Mammary epithelial cell (primary cell): Measurements from ENCODE around the gene KAT6B.

ENCODE experiments used
- EZH2 ChIP-seq: IDR thresholded peaks from 2 replicates; pipeline ENCODE4 v1.6.1; 2012; ENCODE audit warnings: low read length, inconsistent platforms, borderline replicate concordance
- TF ChIP-seq, protein P1 (sequence below), 2 donors: IDR thresholded peaks in 1 of 2; conservative IDR thresholded peaks in 1 of 2; 2 replicates each; pipeline ENCODE4 v1.5.1; 2011 to 2012; ENCODE audit warnings: inconsistent platforms in 2 of 2, low read length in 2 of 2, mild to moderate bottlenecking in 2 of 2, control low read depth in 1 of 2, low read depth in 1 of 2; ENCODE audit not compliant: insufficient read depth in 1 of 2; ENCODE audit errors: extremely low read depth in 1 of 2

DNA sequence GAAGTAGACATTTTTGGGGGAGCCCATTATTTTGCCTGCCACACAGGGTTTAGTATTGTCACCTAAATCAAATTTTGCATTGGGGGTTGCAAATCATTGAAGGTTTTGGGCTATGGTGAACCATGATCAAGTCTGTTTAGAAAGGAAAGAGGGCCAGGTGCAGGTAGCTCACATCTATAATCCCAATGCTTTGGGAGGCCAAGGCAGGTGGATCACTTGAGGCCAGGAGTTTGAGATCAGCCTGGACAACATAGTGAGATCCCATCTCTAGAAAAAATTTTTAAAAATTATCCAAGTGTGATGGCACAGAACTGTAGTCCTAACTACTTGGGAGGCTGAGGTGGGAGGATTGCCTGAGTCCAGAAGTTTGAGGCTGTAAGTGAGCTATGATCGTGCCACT lies 31.2 kb downstream of the KAT6B start:
- TF ChIP-seq, protein P1, sequence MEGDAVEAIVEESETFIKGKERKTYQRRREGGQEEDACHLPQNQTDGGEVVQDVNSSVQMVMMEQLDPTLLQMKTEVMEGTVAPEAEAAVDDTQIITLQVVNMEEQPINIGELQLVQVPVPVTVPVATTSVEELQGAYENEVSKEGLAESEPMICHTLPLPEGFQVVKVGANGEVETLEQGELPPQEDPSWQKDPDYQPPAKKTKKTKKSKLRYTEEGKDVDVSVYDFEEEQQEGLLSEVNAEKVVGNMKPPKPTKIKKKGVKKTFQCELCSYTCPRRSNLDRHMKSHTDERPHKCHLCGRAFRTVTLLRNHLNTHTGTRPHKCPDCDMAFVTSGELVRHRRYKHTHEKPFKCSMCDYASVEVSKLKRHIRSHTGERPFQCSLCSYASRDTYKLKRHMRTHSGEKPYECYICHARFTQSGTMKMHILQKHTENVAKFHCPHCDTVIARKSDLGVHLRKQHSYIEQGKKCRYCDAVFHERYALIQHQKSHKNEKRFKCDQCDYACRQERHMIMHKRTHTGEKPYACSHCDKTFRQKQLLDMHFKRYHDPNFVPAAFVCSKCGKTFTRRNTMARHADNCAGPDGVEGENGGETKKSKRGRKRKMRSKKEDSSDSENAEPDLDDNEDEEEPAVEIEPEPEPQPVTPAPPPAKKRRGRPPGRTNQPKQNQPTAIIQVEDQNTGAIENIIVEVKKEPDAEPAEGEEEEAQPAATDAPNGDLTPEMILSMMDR (conservative IDR thresholded peaks at IDR 0.05 in 1 of 2, IDR thresholded peaks at IDR 0.05 in 1 of 2; ENCODE audit: extremely low read depth in 1 of 2, insufficient read depth in 1 of 2, low read depth in 1 of 2, low read length in 2 of 2), result no peak
- TF ChIP-seq EZH2, result no peak
